Gastroesophageal sphincter (tissue), 4 donors: ENCODE data around the gene SDK2. TPM values are rescaled to one million over a fixed set of nuclear protein-coding genes. Genes with fewer than 3 reads are reported as not detected.

Experiments
- ATAC-seq: fragments of 150-250 bp; one replicate; pipeline ENCODE4 v1.9.1; 2016; ENCODE audit warnings: mild to moderate bottlenecking, moderate library complexity
- H3K27ac ChIP-seq, 4 donors: fragments of 200-600 bp; sonication (generic) in 3 of 4; 1 replicate in 3 of 4; 2 replicates in 1 of 4; pipeline ENCODE4 v1.5.1; 2016 to 2019
- H3K27me3 ChIP-seq: fragments of 200-600 bp; sonication (generic); one replicate; pipeline ENCODE4 v1.5.1; 2019
- H3K36me3 ChIP-seq, 2 donors: fragments of 200-600 bp; sonication (generic); one replicate each; pipeline ENCODE4 v1.5.1; 2019; ENCODE audit warnings: control low read depth in 1 of 2
- H3K4me1 ChIP-seq, 3 donors: fragments of 200-600 bp; sonication (generic); 1 replicate in 2 of 3; 2 replicates in 1 of 3; pipeline ENCODE4 v1.5.1; 2016 to 2019; ENCODE audit warnings: control low read depth in 2 of 3
- H3K4me3 ChIP-seq, 2 donors: fragments of 200-600 bp; sonication (generic); one replicate each; pipeline ENCODE4 v1.5.1; 2019; ENCODE audit warnings: mild to moderate bottlenecking in 1 of 2, moderate library complexity in 1 of 2
- H3K9me3 ChIP-seq, 3 donors: fragments of 200-600 bp; sonication (generic); one replicate each; pipeline ENCODE4 v1.5.1; 2017 to 2019; ENCODE audit warnings: control low read depth in 2 of 3
- CTCF ChIP-seq, 4 experiments: fragments of 200-600 bp in 2 of 4; fragments of 450-650 bp in 2 of 4; sonication (generic) in 1 of 4; IDR thresholded peaks; one replicate each; pipeline ENCODE4 v1.5.1; 2017 to 2019; ENCODE audit warnings: antibody characterized with exemption in 4 of 4, mild to moderate bottlenecking in 2 of 4, moderate library complexity in 2 of 4
- EP300 ChIP-seq: sonication (generic); formaldehyde crosslinking; IDR thresholded peaks from one replicate; pipeline ENCODE4 v1.6.1; 2017; ENCODE audit warnings: antibody characterized with exemption, mild to moderate bottlenecking
- POLR2A ChIP-seq, 2 donors: fragments of 450-650 bp; IDR thresholded peaks; one replicate each; pipeline ENCODE4 v1.6.1; 2017; ENCODE audit warnings: antibody characterized with exemption in 2 of 2, mild to moderate bottlenecking in 2 of 2, moderate library complexity in 1 of 2
- POLR2AphosphoS5 ChIP-seq: sonication (generic); formaldehyde crosslinking; IDR thresholded peaks from one replicate; pipeline ENCODE4 v1.6.1; 2017; ENCODE audit warnings: antibody characterized with exemption
- WGBS, 2 donors: methylation state at CpG; one replicate each; pipeline ENCODE4 v1.1.5; 2018; ENCODE audit warnings: low coverage in 1 of 2; 5-methylcytosine and 5-hydroxymethylcytosine counted together
- total RNA-seq, 4 donors: library from RNA; depleted of rRNA; stranded (reverse); fragments of >200 nt; gene quantifications; one replicate each; pipeline ENCODE4 v1.1.0, GENCODE V29; 2016

Gene SDK2
- total RNA-seq, 4 donors from 2014 or later, result 0.31 to 2.0 (median 0.78) TPM

- TF ChIP-seq POLR2A (IDR thresholded peaks at IDR 0.05), result no peak
- no peak for TF ChIP-seq EP300
- TF ChIP-seq POLR2AphosphoS5, result no peak
- no peak for TF ChIP-seq CTCF (IDR thresholded peaks at IDR 0.05)
- H3K27me3 ChIP-seq, result no peaks in the 10 kb centered on the region
Observed at GRCh38 chr17:73528679-73529078, 115.6 kb downstream of the SDK2 start.

DNA sequence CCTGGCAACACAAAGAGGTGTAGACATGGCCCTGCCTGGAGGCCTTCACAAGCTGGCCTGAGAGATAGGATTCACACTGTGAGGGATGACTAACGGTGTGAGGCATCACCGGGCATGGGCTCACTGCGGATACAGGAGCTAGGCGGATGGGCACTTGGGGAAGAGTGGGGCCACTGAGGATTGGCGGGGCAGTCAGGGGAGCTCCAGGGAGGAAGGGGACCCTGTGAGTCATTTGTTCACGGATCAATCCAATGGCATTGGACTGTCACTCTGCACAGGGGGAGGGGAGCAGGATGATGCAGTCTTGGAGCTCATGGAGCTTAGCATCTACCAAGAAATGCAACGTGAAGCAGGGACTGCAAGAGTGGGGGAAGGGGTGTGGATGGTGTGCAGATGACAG is 117.3 kb downstream of the SDK2 start:
- 71 to 84% methylated on average over 1 to 7 of the region's 7 CpGs for WGBS, 2 donors
- ATAC-seq, result no peak
- Histone ChIP-seq H3K4me3 (no peak overlapping the region), H3K27me3 (no peaks in the 10 kb centered on the region), H3K36me3 (no peaks in the 10 kb centered on the region), H3K27ac (no peak overlapping the region), H3K4me1 (no peaks in the 10 kb centered on the region), H3K9me3 (no peaks in the 10 kb centered on the region)
- TF ChIP-seq EP300 (no peak), POLR2A (IDR thresholded peaks at IDR 0.05) (no peak), CTCF (IDR thresholded peaks at IDR 0.05) (no peak), POLR2AphosphoS5 (no peak)

More at GRCh38 chr17:73528679-73529078, 115.6 kb downstream of the SDK2 start:
- no peaks in the 10 kb centered on the region for H3K9me3 ChIP-seq
- ATAC-seq, result no peak
- no peaks in the 10 kb centered on the region for H3K36me3 ChIP-seq
- H3K27ac ChIP-seq, result no peak overlapping the region
- H3K4me1 ChIP-seq, result peaks cover 0 to 5% (median 0%) of the 10 kb centered on the region in 3 donors
- H3K4me3 ChIP-seq, result no peak overlapping the region
- WGBS, 2 donors, result 93% methylated on average over 3 of the region's 7 CpGs; no CpG with 5 or more reads in 1 of the 2 donors

- Histone ChIP-seq H3K4me3 (no peak overlapping the region), H3K27ac (no peak overlapping the region), H3K27me3 (no peaks in the 10 kb centered on the region), H3K4me1 (no peaks in the 10 kb centered on the region), H3K9me3 (no peaks in the 10 kb centered on the region), H3K36me3 (no peaks in the 10 kb centered on the region)
- TF ChIP-seq POLR2A (IDR thresholded peaks at IDR 0.05), result no peak
- no peak for TF ChIP-seq EP300
- no peak for TF ChIP-seq POLR2AphosphoS5
- no peak for TF ChIP-seq CTCF (IDR thresholded peaks at IDR 0.05)
- 53 to 74% methylated on average over 3 to 8 of the region's 15 CpGs for WGBS, 2 donors
- ATAC-seq, result no peak
Observed at GRCh38 chr17:73524941-73525679, 119.1 kb downstream of the SDK2 start.

DNA sequence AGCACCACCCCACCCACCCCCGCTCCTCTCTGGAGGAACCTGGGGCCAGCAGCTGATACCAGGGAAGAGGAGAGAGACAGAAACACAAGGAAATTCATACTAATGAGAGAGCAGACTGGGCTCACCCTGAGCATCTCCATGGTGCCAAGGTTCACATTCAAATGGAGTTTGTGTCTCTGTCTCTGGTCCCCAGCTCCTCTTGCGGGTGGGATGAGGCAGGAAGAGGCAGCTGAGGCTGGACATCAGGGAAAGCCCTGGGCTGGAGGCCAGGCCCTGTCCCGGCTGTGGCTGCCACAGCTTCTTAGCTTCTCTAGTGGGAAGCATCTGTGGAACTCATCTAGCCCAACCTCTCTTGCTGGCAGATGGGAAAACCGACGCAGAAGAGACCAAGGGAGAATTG is 121.5 kb downstream of the SDK2 start:
- Histone ChIP-seq H3K4me1 (no peaks in the 10 kb centered on the region), H3K4me3 (no peak overlapping the region), H3K27ac (no peak overlapping the region), H3K36me3 (no peaks in the 10 kb centered on the region), H3K27me3 (no peaks in the 10 kb centered on the region), H3K9me3 (no peaks in the 10 kb centered on the region)
- WGBS, 2 donors, result 73 to 87% methylated on average over 2 to 3 of the region's 5 CpGs
- ATAC-seq, result no peak
- TF ChIP-seq POLR2A (IDR thresholded peaks at IDR 0.05) (no peak), POLR2AphosphoS5 (no peak), EP300 (no peak), CTCF (IDR thresholded peaks at IDR 0.05) (no peak)

GRCh38 chr17:73522107-73522506 is 122.1 kb downstream of the SDK2 start:
- Histone ChIP-seq H3K9me3 (no peaks in the 10 kb centered on the region), H3K27me3 (no peaks in the 10 kb centered on the region), H3K4me3 (no peak overlapping the region), H3K4me1 (no peaks in the 10 kb centered on the region), H3K27ac (no peak overlapping the region), H3K36me3 (no peaks in the 10 kb centered on the region)
- TF ChIP-seq POLR2A (IDR thresholded peaks at IDR 0.05), result no peak
- ATAC-seq, result no peak
- 70% methylated on average over 2 of the region's 6 CpGs; no CpG with 5 or more reads in 1 of the 2 donors for WGBS, 2 donors
